ENCODE measurements around the gene VPS37C. TPM values are rescaled to one million over a fixed set of nuclear protein-coding genes. Genes with fewer than 3 reads are reported as not detected.

Gene VPS37C
- total and polyA plus RNA-seq, 10 of the 15 experiments (the other 5 are each of a cell fraction or from before 2014, with no cell fraction given) = 0.39 to 16.5 (median 7.8) TPM

DNA sequence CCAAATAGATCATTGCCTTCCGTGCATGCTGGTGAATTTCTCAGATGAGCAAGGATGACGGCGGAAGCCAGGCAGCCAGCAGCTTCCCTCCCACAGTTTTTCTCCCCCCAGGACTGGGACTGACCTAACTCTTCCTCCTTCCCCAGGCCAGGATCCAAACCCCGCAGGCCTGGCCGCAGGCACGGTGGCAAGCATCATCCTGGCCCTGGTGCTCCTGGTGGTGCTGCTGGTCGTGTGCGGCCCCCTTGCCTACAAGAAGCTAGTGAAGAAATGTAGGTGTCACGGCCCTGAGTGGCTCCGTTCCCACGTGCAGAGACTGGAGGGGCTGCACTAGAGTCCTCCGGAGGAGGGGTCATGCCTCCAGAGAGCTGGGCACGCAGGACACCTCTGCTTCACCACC is 38.5 kb downstream of the VPS37C start:
- intact Hi-C loops (cut with micrococcal nuclease; ENCODE audit: unreplicated experiment) = no loop called here
- Histone ChIP-seq H2AFZ (ENCODE audit: control insufficient read depth, low read depth, low read length) (no peak overlapping the region), H3K4me1 (ENCODE audit: control insufficient read depth, insufficient read depth, low read length) (no peaks in the 10 kb centered on the region), H3K79me2 (ENCODE audit: control insufficient read depth, insufficient read depth, low read length) (no peaks in the 10 kb centered on the region), H3K9ac (ENCODE audit: control insufficient read depth, insufficient read depth, low read length) (no peak overlapping the region), H3K27ac (ENCODE audit: control insufficient read depth, insufficient read depth) (no peak overlapping the region), H3K9me3 (replicated peaks; ENCODE audit: control insufficient read depth, insufficient read depth, low read length) (no peaks in the 10 kb centered on the region), H3K36me3 (ENCODE audit: control insufficient read depth in 2 of 2, insufficient read depth in 2 of 2, low read length in 1 of 2) (no peaks in the 10 kb centered on the region), H3K4me3 (no peak overlapping the region), H3K4me2 (ENCODE audit: control insufficient read depth, insufficient read depth) (no peak overlapping the region), H3K27me3 (replicated peaks in 1 of 2; ENCODE audit: control insufficient read depth in 2 of 2, insufficient read depth in 2 of 2, low read length in 1 of 2) (no peaks in the 10 kb centered on the region), H4K20me1 (ENCODE audit: control insufficient read depth, insufficient read depth) (no peaks in the 10 kb centered on the region)
- no peak for DNase-seq (ENCODE audit: low read depth, low spot score)
- SMC1A ChIA-PET (ENCODE audit: uncharacterized antibody, unreplicated experiment) = no interaction called here
- RAD21 ChIA-PET (ENCODE audit: unreplicated experiment) = interaction anchor here (1.6 kb wide), 1 partner anchor 13 kb away, joined by 4 read pairs; no protein-coding TSS in a partner anchor
- no peak for FAIRE-seq
- TF ChIP-seq RUNX3 (IDR thresholded peaks at IDR 0.05; ENCODE audit: low read length) (no peak), SIX5 (IDR thresholded peaks at IDR 0.05; ENCODE audit: low read depth, low read length, severe bottlenecking) (no peak), STAT1 (conservative IDR thresholded peaks at IDR 0.05) (no peak), ASH2L (IDR thresholded peaks at IDR 0.05; ENCODE audit: borderline replicate concordance, low read depth) (no peak), MTA3 (IDR thresholded peaks at IDR 0.05; ENCODE audit: borderline replicate concordance, low read length) (no peak), RAD21 (IDR thresholded peaks at IDR 0.05; ENCODE audit: insufficient read depth, low read depth, low read length) (no peak), BRCA1 (IDR thresholded peaks at IDR 0.05; ENCODE audit: low read depth, low read length) (no peak), HCFC1 (IDR thresholded peaks at IDR 0.05; ENCODE audit: low read length) (no peak), SMARCA5 (IDR thresholded peaks at IDR 0.05) (no peak)
- TF ChIP-seq, protein P1, sequence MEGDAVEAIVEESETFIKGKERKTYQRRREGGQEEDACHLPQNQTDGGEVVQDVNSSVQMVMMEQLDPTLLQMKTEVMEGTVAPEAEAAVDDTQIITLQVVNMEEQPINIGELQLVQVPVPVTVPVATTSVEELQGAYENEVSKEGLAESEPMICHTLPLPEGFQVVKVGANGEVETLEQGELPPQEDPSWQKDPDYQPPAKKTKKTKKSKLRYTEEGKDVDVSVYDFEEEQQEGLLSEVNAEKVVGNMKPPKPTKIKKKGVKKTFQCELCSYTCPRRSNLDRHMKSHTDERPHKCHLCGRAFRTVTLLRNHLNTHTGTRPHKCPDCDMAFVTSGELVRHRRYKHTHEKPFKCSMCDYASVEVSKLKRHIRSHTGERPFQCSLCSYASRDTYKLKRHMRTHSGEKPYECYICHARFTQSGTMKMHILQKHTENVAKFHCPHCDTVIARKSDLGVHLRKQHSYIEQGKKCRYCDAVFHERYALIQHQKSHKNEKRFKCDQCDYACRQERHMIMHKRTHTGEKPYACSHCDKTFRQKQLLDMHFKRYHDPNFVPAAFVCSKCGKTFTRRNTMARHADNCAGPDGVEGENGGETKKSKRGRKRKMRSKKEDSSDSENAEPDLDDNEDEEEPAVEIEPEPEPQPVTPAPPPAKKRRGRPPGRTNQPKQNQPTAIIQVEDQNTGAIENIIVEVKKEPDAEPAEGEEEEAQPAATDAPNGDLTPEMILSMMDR (IDR thresholded peaks at IDR 0.05 in 2 of 3, conservative IDR thresholded peaks at IDR 0.05 in 1 of 3; ENCODE audit: control insufficient read depth in 2 of 3, extremely low read depth in 1 of 3, insufficient read depth in 1 of 3, low read depth in 3 of 3, low read length in 3 of 3) = no peak
- TF ChIP-seq, protein P2, sequence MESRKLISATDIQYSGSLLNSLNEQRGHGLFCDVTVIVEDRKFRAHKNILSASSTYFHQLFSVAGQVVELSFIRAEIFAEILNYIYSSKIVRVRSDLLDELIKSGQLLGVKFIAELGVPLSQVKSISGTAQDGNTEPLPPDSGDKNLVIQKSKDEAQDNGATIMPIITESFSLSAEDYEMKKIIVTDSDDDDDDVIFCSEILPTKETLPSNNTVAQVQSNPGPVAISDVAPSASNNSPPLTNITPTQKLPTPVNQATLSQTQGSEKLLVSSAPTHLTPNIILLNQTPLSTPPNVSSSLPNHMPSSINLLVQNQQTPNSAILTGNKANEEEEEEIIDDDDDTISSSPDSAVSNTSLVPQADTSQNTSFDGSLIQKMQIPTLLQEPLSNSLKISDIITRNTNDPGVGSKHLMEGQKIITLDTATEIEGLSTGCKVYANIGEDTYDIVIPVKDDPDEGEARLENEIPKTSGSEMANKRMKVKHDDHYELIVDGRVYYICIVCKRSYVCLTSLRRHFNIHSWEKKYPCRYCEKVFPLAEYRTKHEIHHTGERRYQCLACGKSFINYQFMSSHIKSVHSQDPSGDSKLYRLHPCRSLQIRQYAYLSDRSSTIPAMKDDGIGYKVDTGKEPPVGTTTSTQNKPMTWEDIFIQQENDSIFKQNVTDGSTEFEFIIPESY (IDR thresholded peaks at IDR 0.05) = no peak
- POLR2A ChIA-PET = interaction anchor here (0.5 kb wide), 1 partner anchor 42 kb away, joined by 5 read pairs; no protein-coding TSS in a partner anchor
- CTCF ChIA-PET = interaction anchor here (0.6 to 0.9 kb wide), 2 partner anchors 44 to 52 kb away, joined by 3 read pairs; no protein-coding TSS in a partner anchor
- WGBS (ENCODE audit: insufficient coverage, insufficient replicate concordance, low lambda C conversion rate, missing lambda C conversion rate) = 71% methylated on average over 13 of the region's 13 CpGs
- BruUV-seq (replicated peaks) = no TSS peak
- no peak for ATAC-seq
- in situ Hi-C loops (cut with MboI) = no loop called here

Data from GM12878 (cell line).